BE2C (cell line): ENCODE data around the gene MCC.

Experiments
- DNase-seq: peaks from one replicate; pipeline ENCODE4 v3.0.0-alpha.2; 2020
- H3K27me3 ChIP-seq: fragments of 250-450 bp; sonication (Bioruptor Pico); 2 replicates; pipeline ENCODE4 v1.5.1; 2020; ENCODE audit warnings: mild to moderate bottlenecking
- H3K36me3 ChIP-seq: fragments of 250-450 bp; sonication (Bioruptor Pico); 2 replicates; pipeline ENCODE4 v1.5.1; 2020; ENCODE audit warnings: mild to moderate bottlenecking
- H3K4me1 ChIP-seq: fragments of 250-450 bp; sonication (Bioruptor Pico); 2 replicates; pipeline ENCODE4 v1.5.1; 2020
- H3K4me3 ChIP-seq: 2 replicates; pipeline ENCODE4 v1.5.1; 2011; ENCODE audit warnings: low read depth, low read length
- H3K9me3 ChIP-seq: fragments of 250-450 bp; sonication (Bioruptor Pico); 2 replicates; pipeline ENCODE4 v1.5.1; 2020
- CTCF ChIP-seq: IDR thresholded peaks from 2 replicates; pipeline ENCODE4 v1.5.1; 2012; ENCODE audit warnings: mild to moderate bottlenecking, low read depth, low read length

MCC gene

DNA sequence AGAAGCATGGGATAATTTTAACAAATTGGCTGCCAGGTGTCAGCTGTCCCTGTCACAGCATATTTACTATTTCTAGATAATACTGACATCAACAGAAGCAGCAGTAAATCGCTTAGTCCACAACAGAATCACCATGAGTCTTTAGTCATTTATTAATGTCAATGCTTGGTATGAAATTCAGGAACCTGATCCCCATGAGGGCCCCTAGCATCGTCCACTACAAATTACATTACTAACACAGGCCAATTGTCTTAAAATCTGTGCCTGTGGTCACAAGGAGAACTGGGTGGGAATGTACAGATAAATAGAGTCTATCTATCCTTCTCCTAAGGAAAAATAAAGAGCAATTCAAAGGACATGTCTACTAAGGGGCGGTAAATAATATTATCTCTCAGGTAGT lies 129.6 kb downstream of the MCC start:
- no peak overlapping the region for H3K4me3 ChIP-seq
- DNase-seq: no peak
- TF ChIP-seq CTCF: no peak
- no peaks in the 10 kb centered on the region for H3K36me3 ChIP-seq
- no peaks in the 10 kb centered on the region for H3K9me3 ChIP-seq
- no peaks in the 10 kb centered on the region for H3K27me3 ChIP-seq
- H3K4me1 ChIP-seq: peaks cover 32% of the 10 kb centered on the region

GRCh38 chr5:113357696-113358476 lies 130.4 kb downstream of the MCC start:
- no peak for TF ChIP-seq CTCF
- Histone ChIP-seq H3K4me1 (peaks cover 40% of the 10 kb centered on the region), H3K27me3 (no peaks in the 10 kb centered on the region), H3K9me3 (no peaks in the 10 kb centered on the region), H3K36me3 (no peaks in the 10 kb centered on the region), H3K4me3 (no peak overlapping the region)
- peak; percentile 50 for DNase-seq

DNA sequence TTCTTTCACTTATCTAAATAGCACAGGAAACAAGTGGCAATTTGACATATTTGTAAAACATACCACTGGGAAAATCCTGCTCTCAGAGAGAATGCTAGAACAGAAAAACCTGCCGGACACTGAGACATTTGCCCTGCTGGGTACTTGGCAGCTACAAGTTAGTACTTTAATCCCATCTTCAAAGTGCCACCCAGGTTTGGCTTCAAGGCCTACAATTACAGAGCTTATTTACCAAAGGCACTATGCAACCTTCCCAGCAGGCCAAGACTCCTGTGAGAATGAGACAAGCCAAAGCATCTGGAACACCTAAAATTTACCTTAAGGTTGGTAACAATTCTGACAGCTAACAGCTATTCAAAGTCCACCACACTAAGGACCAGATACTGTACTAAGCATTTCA lies 131.8 kb downstream of the MCC start:
- no peak for TF ChIP-seq CTCF
- no peak for DNase-seq
- no peaks in the 10 kb centered on the region for H3K36me3 ChIP-seq

DNA sequence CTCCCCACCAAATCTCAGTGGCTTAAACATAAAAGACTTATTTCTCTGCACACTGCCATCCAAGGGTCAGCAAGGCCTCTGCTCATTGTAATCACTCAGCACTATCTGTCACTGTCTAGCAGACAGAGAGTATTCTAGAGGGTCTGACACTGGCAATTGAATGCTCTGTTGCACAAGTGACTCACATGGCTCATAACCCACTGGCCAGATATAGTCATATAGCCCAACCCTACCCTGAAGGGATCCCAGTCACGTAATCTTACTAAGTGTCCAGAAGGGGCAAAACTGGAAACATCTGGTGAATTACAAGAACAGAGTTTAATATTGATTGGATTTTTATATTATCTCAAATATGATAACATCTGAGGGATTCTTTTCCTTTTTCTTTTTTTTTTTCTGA lies 134.2 kb downstream of the MCC start:
- no peak overlapping the region for H3K4me3 ChIP-seq
- peak; percentile 26 for TF ChIP-seq CTCF
- H3K27me3 ChIP-seq: no peaks in the 10 kb centered on the region
- H3K9me3 ChIP-seq: no peaks in the 10 kb centered on the region
- H3K4me1 ChIP-seq: peaks cover 44% of the 10 kb centered on the region
- DNase-seq: peak; percentile 80
- H3K36me3 ChIP-seq: no peaks in the 10 kb centered on the region

More for the DNA sequence above, 131.8 kb downstream of the MCC start:
- no peak overlapping the region for H3K4me3 ChIP-seq
- no peaks in the 10 kb centered on the region for H3K27me3 ChIP-seq
- peaks cover 49% of the 10 kb centered on the region for H3K4me1 ChIP-seq
- no peaks in the 10 kb centered on the region for H3K9me3 ChIP-seq

- no peak for DNase-seq
- Histone ChIP-seq H3K4me1 (peaks cover 22% of the 10 kb centered on the region), H3K36me3 (no peaks in the 10 kb centered on the region), H3K27me3 (no peaks in the 10 kb centered on the region), H3K4me3 (no peak overlapping the region), H3K9me3 (no peaks in the 10 kb centered on the region)
- no peak for TF ChIP-seq CTCF
Measured at GRCh38 chr5:113347572-113347971, 140.7 kb downstream of the MCC start.
